Measurements from ENCODE around the gene HIC1.
A peak's percentile ranks its signal among the peaks of the same experiment; 100 is the strongest.

Gene HIC1

GRCh38 chr17:2094891-2095535, 40.1 kb downstream of the HIC1 start:
- peak; percentile 75 for ATAC-seq
- no peak for TF ChIP-seq PPARA (CRISPR knock-in tag; IDR thresholded peaks at IDR 0.05; ENCODE audit: borderline replicate concordance)
- TF ChIP-seq TSHZ2 (CRISPR knock-in tag; IDR thresholded peaks at IDR 0.05) = peak; percentile 10; the same call in 1 of the 2 replicates
- TF ChIP-seq ISL1 (CRISPR knock-in tag; IDR thresholded peaks at IDR 0.05) = no peak
- TF ChIP-seq ZNF565 (CRISPR knock-in tag; conservative IDR thresholded peaks at IDR 0.05; ENCODE audit: low read depth) = no peak

- ATAC-seq = no peak
- no peak for TF ChIP-seq CREB5 (CRISPR knock-in tag; IDR thresholded peaks at IDR 0.05; ENCODE audit: low read depth)
- no peak for TF ChIP-seq PPARA (CRISPR knock-in tag; IDR thresholded peaks at IDR 0.05; ENCODE audit: borderline replicate concordance)
- TF ChIP-seq TOX (CRISPR knock-in tag; IDR thresholded peaks at IDR 0.05; ENCODE audit: borderline replicate concordance) = no peak
- TF ChIP-seq ZFP30 (CRISPR knock-in tag; IDR thresholded peaks at IDR 0.05) = no peak
- no peak for TF ChIP-seq ZNF565 (CRISPR knock-in tag; conservative IDR thresholded peaks at IDR 0.05; ENCODE audit: low read depth)
- no peak for TF ChIP-seq PATZ1 (CRISPR knock-in tag; IDR thresholded peaks at IDR 0.05; ENCODE audit: borderline replicate concordance)
- no peak for TF ChIP-seq ZNF70 (CRISPR knock-in tag; IDR thresholded peaks at IDR 0.05)
- no peak for TF ChIP-seq BACH2 (CRISPR knock-in tag; IDR thresholded peaks at IDR 0.05; ENCODE audit: borderline replicate concordance)
- no peak for TF ChIP-seq CSDC2 (CRISPR knock-in tag; IDR thresholded peaks at IDR 0.05)
- no peak for TF ChIP-seq OSR1 (CRISPR knock-in tag; IDR thresholded peaks at IDR 0.05)
- TF ChIP-seq SNAI2 (CRISPR knock-in tag; IDR thresholded peaks at IDR 0.05) = no peak
- no peak for TF ChIP-seq ISL1 (CRISPR knock-in tag; IDR thresholded peaks at IDR 0.05)
- no peak for TF ChIP-seq CSRNP3 (CRISPR knock-in tag; IDR thresholded peaks at IDR 0.05)
- no peak for TF ChIP-seq TCF4 (CRISPR knock-in tag; IDR thresholded peaks at IDR 0.05; ENCODE audit: borderline replicate concordance)
Observed at GRCh38 chr17:2095536-2095910, 40.6 kb downstream of the HIC1 start.

- no peak for ATAC-seq
- TF ChIP-seq ISL1 (CRISPR knock-in tag; IDR thresholded peaks at IDR 0.05) (no peak), ZNF8 (CRISPR knock-in tag; IDR thresholded peaks at IDR 0.05) (no peak), ZNF565 (CRISPR knock-in tag; conservative IDR thresholded peaks at IDR 0.05; ENCODE audit: low read depth) (no peak), TSHZ2 (CRISPR knock-in tag; IDR thresholded peaks at IDR 0.05) (no peak)
Observed at GRCh38 chr17:2101448-2102257, 46.8 kb downstream of the HIC1 start.
